ENCODE data around the gene ZCWPW1. TPM values are rescaled to one million over a fixed set of nuclear protein-coding genes. Genes with fewer than 3 reads are reported as not detected.

Gene ZCWPW1
- polyA plus RNA-seq, 1 of the 3 experiments (the other 2 are of a cell fraction), result 4.1 TPM

DNA sequence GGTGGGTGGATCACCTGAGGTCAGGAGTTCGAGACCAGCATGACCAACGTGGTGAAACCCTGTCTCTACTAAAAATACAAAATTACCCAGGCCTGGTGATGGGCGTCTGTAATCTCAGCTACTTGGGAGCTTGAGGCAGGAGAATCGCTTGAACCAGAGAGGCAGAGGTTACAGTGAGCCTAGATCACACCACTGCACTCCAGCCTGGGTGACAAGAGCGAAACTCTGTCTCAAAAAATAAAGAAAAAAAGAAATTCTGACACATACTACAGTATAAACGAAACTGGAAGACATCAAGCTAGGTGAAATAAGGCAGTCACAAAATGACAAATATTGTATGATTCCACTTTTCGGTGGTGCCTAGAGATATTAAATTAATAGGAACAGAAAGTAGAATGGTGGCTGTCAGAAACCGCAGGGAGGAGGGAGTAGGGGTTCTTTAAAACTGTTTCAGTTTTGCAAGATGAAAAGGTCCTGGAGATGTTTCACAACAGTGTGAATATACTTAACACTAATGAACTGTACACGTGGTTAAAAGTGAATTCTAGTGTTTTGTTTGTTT, 32.0 kb downstream of the ZCWPW1 start (continued):
- TF ChIP-seq, protein P1, sequence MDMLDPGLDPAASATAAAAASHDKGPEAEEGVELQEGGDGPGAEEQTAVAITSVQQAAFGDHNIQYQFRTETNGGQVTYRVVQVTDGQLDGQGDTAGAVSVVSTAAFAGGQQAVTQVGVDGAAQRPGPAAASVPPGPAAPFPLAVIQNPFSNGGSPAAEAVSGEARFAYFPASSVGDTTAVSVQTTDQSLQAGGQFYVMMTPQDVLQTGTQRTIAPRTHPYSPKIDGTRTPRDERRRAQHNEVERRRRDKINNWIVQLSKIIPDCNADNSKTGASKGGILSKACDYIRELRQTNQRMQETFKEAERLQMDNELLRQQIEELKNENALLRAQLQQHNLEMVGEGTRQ (IDR thresholded peaks at IDR 0.05; ENCODE audit: borderline replicate concordance, low read depth, low read length), result no peak
- TF ChIP-seq CHD2 (IDR thresholded peaks at IDR 0.05; ENCODE audit: low read length, partially characterized antibody) (no peak), FOXM1 (IDR thresholded peaks at IDR 0.05; ENCODE audit: low read depth) (no peak), EZH2phosphoT487 (IDR thresholded peaks at IDR 0.05; ENCODE audit: borderline replicate concordance, low read depth) (no peak)

DNA sequence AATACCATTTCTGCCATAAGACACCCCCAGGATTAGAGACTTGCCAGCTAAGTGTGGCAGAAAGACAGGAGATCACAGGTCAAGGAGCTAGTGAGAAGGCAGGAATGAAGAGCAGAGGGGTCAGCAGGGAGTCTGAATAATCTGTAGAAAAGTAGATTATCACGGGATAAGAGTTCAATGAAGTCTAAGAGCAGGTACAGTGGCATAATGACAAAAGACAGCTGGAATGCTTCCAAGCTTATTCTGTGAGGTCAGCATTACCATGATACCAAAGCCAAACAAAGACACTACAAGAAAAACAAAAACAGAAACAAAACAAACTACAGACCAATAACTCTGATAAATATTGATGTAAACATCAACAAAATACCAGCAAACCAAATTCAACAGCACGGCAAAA, 34.4 kb downstream of the ZCWPW1 start:
- H3K4me3 ChIP-seq (ENCODE audit: low read depth in 2 of 2, low read length in 1 of 2), result no peak overlapping the region
- no peaks in the 10 kb centered on the region for H4K20me1 ChIP-seq (ENCODE audit: insufficient read depth)
- H3K9me2 ChIP-seq, result no peaks in the 10 kb centered on the region
- no peaks in the 10 kb centered on the region for H3K36me3 ChIP-seq (replicated peaks in 1 of 2; ENCODE audit: control insufficient read depth in 1 of 2, insufficient read depth in 2 of 2, low read length in 1 of 2)
- ChIA-PET POLR2A (interaction anchor here (1.0 kb wide), 1 partner anchor 25 kb away, joined by 3 read pairs; no protein-coding TSS in a partner anchor), CTCF (interaction anchor here (1.0 to 3.1 kb wide), 4 partner anchors 9 to 57 kb away, joined by 4 to 24 read pairs (median 4); partner anchors contain the start of gene ZCWPW1)
- H3K9ac ChIP-seq, result no peak overlapping the region
- H3K4me2 ChIP-seq, result no peak overlapping the region
- H3K4me1 ChIP-seq (ENCODE audit: control insufficient read depth in 1 of 2, insufficient read depth in 2 of 2, low read depth in 1 of 2, low read length in 1 of 2), result peaks cover 0 to 3% of the 10 kb centered on the region in 2 experiments; a peak in 1 of 4 replicates
- TF ChIP-seq TEAD4 (IDR thresholded peaks at IDR 0.05; ENCODE audit: borderline replicate concordance, insufficient read depth) (no peak), YY1 (IDR thresholded peaks at IDR 0.05; ENCODE audit: low read depth) (no peak), RXRA (IDR thresholded peaks at IDR 0.05; ENCODE audit: borderline replicate concordance, low read depth) (no peak), ELF1 (IDR thresholded peaks at IDR 0.05) (no peak), POLR2AphosphoS5 (IDR thresholded peaks at IDR 0.05; ENCODE audit: low read depth, low read length) (no peak), CHD2 (IDR thresholded peaks at IDR 0.05; ENCODE audit: low read length, partially characterized antibody) (no peak), MXI1 (IDR thresholded peaks at IDR 0.05; ENCODE audit: low read depth, low read length) (no peak), MEF2A (IDR thresholded peaks at IDR 0.05; ENCODE audit: borderline replicate concordance, low read depth) (no peak), JUND (IDR thresholded peaks at IDR 0.05) (no peak), SIN3A (IDR thresholded peaks at IDR 0.05; ENCODE audit: borderline replicate concordance, low read depth, low read length) (no peak)
- TF ChIP-seq, protein P2, sequence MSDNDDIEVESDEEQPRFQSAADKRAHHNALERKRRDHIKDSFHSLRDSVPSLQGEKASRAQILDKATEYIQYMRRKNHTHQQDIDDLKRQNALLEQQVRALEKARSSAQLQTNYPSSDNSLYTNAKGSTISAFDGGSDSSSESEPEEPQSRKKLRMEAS (IDR thresholded peaks at IDR 0.05; ENCODE audit: low read depth), result no peak
- TF ChIP-seq, protein P3, sequence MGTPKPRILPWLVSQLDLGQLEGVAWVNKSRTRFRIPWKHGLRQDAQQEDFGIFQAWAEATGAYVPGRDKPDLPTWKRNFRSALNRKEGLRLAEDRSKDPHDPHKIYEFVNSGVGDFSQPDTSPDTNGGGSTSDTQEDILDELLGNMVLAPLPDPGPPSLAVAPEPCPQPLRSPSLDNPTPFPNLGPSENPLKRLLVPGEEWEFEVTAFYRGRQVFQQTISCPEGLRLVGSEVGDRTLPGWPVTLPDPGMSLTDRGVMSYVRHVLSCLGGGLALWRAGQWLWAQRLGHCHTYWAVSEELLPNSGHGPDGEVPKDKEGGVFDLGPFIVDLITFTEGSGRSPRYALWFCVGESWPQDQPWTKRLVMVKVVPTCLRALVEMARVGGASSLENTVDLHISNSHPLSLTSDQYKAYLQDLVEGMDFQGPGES (IDR thresholded peaks at IDR 0.05; ENCODE audit: low read depth, low read length), result no peak
- no peak overlapping the region for H2AFZ ChIP-seq (ENCODE audit: low read depth)
- no peaks in the 10 kb centered on the region; the same call in 1 of the 2 replicates for H3K27me3 ChIP-seq (ENCODE audit: insufficient read depth)
- no peak for DNase-seq
- H3K27ac ChIP-seq (ENCODE audit: low read depth in 2 of 2, low read length in 1 of 2), result no peak overlapping the region
- no peaks in the 10 kb centered on the region for H3F3A ChIP-seq (replicated peaks; ENCODE audit: insufficient read depth)
- H3K9me3 ChIP-seq, result no peaks in the 10 kb centered on the region
- 74% methylated on average over 2 of the region's 2 CpGs for WGBS (ENCODE audit: low lambda C conversion rate)
- H3K79me2 ChIP-seq (ENCODE audit: insufficient read depth), result no peaks in the 10 kb centered on the region

All from SK-N-SH (cell line).